LNCaP clone FGC (cell line): ENCODE measurements around the gene CDK5R2.

Experiments used
- DNase-seq: peaks from one replicate; pipeline ENCODE4 v3.0.0-alpha.2; 2011; ENCODE audit warnings: low read depth
- H3K4me3 ChIP-seq: 2 replicates; pipeline ENCODE4 v1.5.1; 2011; ENCODE audit warnings: mild to moderate bottlenecking, low read depth, low read length, control low read depth
- CTCF ChIP-seq: IDR thresholded peaks from 2 replicates; pipeline ENCODE4 v1.5.1; 2012; ENCODE audit warnings: mild to moderate bottlenecking; ENCODE audit not compliant: control insufficient read depth, insufficient read depth; ENCODE audit errors: extremely low read depth

Gene CDK5R2

DNA sequence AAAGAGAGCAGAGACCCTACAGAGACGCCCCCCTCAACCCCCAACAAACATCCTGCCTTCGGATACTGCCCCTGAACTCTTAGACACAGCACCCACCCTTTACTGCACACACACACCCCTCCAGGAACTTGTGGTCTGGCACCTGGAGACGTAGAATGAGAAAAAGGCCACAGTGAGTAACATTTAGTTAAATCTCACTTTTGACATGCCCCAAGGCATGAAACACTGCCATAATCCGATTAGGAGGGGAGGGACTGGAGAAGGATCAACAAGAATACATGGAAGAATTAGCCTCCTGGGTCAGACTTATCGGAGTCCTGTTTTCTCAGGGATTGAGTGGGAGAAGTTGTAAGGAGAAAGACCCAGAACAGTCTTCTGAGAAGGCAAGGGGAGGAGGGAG, 4.1 kb downstream of the CDK5R2 start:
- DNase-seq: no peak
- no peak for TF ChIP-seq CTCF
- no peak overlapping the region for H3K4me3 ChIP-seq

DNA sequence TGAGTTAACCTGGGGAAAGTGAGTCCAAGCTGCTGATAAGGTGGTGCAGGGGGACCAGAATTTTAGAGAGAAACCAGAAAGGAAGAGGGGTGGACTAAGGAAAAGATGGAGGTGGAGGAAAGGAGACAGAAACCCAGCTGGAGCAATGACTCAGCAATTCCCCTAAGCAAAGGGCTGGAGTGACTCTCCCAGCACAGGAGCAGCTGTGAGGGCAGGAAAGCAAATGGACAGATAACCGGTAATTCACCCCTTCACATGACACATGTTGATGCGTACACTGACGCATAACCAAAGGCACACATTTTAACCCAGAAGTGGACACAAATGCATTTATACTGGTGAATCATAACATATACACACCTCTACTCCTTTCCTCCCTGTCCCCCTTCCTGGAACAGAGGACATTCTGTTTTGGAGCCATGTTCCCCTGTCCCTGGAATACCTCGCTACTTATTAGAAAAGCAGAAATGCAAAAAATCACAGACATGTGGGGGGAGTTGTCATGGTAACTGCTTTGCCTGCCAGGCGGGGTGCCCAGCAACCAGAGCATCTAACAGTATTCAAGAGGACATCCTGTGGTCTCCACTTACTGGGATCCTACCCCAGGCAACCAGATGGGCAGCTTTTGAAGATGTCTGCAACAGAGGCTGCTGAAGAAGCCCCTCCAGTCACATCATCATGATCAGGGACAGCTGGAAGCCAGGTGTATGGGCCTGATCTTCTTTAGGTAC, 4.7 kb downstream of the CDK5R2 start:
- H3K4me3 ChIP-seq: no peak overlapping the region
- no peak for DNase-seq
- TF ChIP-seq CTCF: no peak

DNA sequence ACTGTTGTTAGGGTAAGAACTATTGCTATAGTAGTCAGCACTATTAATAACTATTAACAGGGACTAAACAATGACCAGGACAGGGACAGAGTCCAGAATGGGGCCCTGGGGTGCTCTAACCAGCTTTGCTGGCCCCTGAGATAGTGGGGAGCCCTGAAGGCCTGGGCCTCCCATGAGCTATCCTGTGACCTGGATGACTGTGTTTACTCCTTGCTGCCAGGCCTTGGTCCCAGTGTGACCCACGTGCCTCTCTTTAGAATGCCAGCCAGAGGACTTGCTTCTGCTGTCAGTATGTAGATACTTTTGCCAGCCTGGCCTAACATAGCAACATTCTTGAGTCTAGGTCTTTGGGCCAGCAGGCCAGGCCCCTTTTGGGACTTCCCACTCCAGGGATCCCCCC, 11.4 kb downstream of the CDK5R2 start:
- H3K4me3 ChIP-seq: no peak overlapping the region
- no peak for DNase-seq
- no peak for TF ChIP-seq CTCF

DNA sequence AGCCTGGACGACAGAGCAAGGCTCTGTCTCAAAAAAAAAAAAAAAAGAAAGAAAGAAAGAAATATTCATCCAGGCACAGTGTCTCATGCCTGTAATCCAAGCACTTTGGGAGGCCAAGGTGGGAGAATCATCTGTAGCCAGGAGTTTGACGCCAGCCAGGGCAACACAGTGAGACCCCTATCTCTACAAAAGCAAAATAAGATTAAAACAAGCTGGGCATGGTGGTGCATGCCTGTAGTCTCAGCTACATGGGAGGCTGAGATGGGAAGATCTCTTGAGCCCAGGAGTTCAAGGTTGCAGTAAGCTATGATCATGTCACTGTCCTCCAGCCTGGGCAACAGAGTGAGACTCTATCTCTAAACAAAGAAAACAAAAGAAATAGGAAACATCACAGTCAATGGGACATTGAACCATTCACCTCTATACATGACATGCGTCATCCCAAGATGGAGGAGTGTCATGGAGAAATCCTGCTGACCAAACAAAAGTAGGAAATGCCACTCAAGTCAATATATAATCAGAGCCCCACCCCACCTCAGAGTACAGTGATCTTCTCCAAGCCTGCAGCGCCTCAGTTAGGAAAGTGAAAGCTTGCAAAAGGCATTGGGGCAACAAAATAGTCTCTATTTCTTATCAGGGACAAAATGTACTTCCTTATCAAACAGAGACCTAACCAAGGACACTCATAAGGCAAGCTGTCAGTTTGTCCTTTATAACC, 15.8 kb downstream of the CDK5R2 start:
- no peak for DNase-seq
- no peak for TF ChIP-seq CTCF
- H3K4me3 ChIP-seq: no peak overlapping the region

- peak; percentile 96 for TF ChIP-seq CTCF
- H3K4me3 ChIP-seq: peak overlapping the region; percentile 30
- DNase-seq: no peak
Measured at GRCh38 chr2:218979846-218980734, 20.6 kb downstream of the CDK5R2 start.

- H3K4me3 ChIP-seq: no peak overlapping the region
- no peak for DNase-seq
Measured at GRCh38 chr2:218980735-218981389, 21.4 kb downstream of the CDK5R2 start.

More at GRCh38 chr2:218980735-218981389, 21.4 kb downstream of the CDK5R2 start:
- no peak for TF ChIP-seq CTCF
